K562 (cell line): Measurements from ENCODE around the gene STK24. TPM values are rescaled to one million over a fixed set of nuclear protein-coding genes. Genes with fewer than 3 reads are reported as not detected.

Source experiments
- ADNP ChIP-seq: fragments of 200-800 bp; sonication (Bioruptor generic); IDR thresholded peaks from 2 replicates; pipeline ENCODE4 v1.6.1; 2016; ENCODE audit warnings: missing genetic modification characterization, missing compliant biosample characterization
- C11orf30 ChIP-seq: fragments of 450-650 bp; IDR thresholded peaks from 2 replicates; pipeline ENCODE4 v1.6.1; 2016; ENCODE audit warnings: low read depth, mild to moderate bottlenecking
- CHD4 ChIP-seq: fragments of 200-600 bp; sonication (generic); IDR thresholded peaks from 3 replicates; pipeline ENCODE4 v1.6.1; 2012; ENCODE audit warnings: low read depth, mild to moderate bottlenecking, mixed read lengths, low read length, inconsistent platforms; ENCODE audit not compliant: insufficient read depth, insufficient replicate concordance, poor library complexity, severe bottlenecking
- ETS2 ChIP-seq: IDR thresholded peaks from 2 replicates; pipeline ENCODE4 v1.6.1; 2016; ENCODE audit warnings: borderline replicate concordance, missing genetic modification characterization, mild to moderate bottlenecking, moderate library complexity, missing compliant biosample characterization; ENCODE audit not compliant: poor library complexity, severe bottlenecking
- ZBTB1 ChIP-seq: sonication (generic); formaldehyde crosslinking; IDR thresholded peaks from 2 replicates; pipeline ENCODE4 v1.8.1; 2023; ENCODE audit warnings: missing genetic modification reagents, low read depth, mild to moderate bottlenecking, borderline replicate concordance
- polyA plus RNA-seq, 8 experiments: library from polyadenylated mRNA; depleted of rRNA in 4 of 8; stranded (reverse) in 5 of 8; unstranded in 3 of 8; fragments of >200 nt; fragmentation: Nextera tagmentation in 2 of 8; fragmentation: Illumina TruSeq in 1 of 8; extraction: Ambion mirVana in 2 of 8; extraction: Trizol in 1 of 8; gene quantifications; 2 replicates each; pipeline versions ENCODE4 v1.2.1 to v1.2.3, GENCODE V29; 2011 to 2014; ENCODE audit warnings: inconsistent platforms in 1 of 8, missing spikeins in 1 of 8
- total RNA-seq, 7 experiments: library from RNA; depleted of rRNA in 6 of 7; stranded (reverse); fragments of >200 nt in 6 of 7; fragmentation: Illumina TruSeq in 2 of 7; extraction: Trizol in 2 of 7; gene quantifications; 2 replicates each; pipeline versions ENCODE4 v1.2.1 to v1.2.3, GENCODE V29; 2011 to 2021; ENCODE audit warnings: low replicate concordance in 1 of 7
- TF ChIP-seq, protein P1 (sequence below): fragments of 200-600 bp; sonication (generic); IDR thresholded peaks from one replicate; pipeline ENCODE4 v1.6.1; 2012; ENCODE audit warnings: mild to moderate bottlenecking, low read depth, low read length, inconsistent platforms
- TF ChIP-seq, protein P2 (sequence below): sonication (generic); formaldehyde crosslinking; IDR thresholded peaks from 2 replicates; pipeline ENCODE4 v1.8.1; 2022; ENCODE audit warnings: missing genetic modification reagents
- TF ChIP-seq, protein P3 (sequence below): fragments of 250-450 bp; sonication (Bioruptor Pico); IDR thresholded peaks from 2 replicates; pipeline ENCODE4 v1.8.0; 2021; ENCODE audit warnings: moderate library complexity, mild to moderate bottlenecking, inconsistent platforms
- TF ChIP-seq, protein P4 (sequence below): fragments of 250-450 bp; sonication (Bioruptor Pico); IDR thresholded peaks from 2 replicates; pipeline ENCODE4 v1.5.0; 2020; ENCODE audit warnings: mild to moderate bottlenecking
- TF ChIP-seq, protein P5 (sequence below): sonication (generic); formaldehyde crosslinking; IDR thresholded peaks from 2 replicates; pipeline ENCODE4 v1.8.0; 2022; ENCODE audit warnings: mild to moderate bottlenecking, missing genetic modification reagents

Gene STK24
- total and polyA plus RNA-seq, 9 of the 15 experiments (the other 6 are each of a cell fraction or from before 2014, with no cell fraction given): 3.8 to 78.4 (median 28.2) TPM

DNA sequence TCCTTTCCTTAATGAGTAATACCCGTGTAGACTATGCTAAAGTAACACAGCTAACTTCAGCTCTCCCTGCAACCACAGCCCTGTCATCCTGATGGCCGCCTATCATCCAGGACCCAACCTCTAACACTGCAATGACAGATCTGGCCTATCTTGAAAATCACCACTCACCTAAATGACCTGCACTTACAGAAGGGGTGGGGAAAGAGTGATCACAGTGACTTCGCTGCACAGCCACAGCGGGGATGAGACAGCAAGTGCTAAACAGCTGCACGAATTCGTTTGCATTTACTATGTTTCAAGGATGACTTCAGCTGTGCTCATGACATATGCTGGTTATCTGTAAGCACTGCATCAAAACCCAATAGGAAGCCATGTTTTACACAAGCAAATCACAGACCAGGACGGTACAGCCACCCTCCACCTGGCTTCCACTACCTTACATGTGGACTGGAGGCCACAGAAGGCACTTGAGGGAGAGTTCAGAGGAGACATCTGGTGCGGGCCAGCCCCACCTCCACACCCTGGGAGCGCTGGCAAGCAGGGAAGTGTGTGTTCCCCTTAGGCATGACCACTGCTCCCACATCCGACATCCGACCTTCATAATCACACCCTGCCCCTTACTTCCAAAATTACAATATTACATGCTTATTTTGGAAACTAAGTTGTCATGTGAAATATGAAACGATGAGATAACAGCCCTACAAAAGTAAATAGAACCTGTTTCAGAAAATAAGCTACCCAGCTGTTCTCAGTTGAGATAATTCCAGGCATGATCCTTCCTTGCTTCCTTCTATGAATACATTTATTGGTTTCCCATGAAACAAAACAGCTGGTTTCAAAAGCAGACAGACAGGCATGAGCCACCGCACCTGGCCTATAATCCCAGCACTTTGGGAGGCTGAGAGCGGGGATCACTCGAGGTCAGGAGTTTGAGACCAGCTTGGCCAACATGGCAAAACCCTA is 95.7 kb downstream of the STK24 start (continued):
- TF ChIP-seq, protein P1, sequence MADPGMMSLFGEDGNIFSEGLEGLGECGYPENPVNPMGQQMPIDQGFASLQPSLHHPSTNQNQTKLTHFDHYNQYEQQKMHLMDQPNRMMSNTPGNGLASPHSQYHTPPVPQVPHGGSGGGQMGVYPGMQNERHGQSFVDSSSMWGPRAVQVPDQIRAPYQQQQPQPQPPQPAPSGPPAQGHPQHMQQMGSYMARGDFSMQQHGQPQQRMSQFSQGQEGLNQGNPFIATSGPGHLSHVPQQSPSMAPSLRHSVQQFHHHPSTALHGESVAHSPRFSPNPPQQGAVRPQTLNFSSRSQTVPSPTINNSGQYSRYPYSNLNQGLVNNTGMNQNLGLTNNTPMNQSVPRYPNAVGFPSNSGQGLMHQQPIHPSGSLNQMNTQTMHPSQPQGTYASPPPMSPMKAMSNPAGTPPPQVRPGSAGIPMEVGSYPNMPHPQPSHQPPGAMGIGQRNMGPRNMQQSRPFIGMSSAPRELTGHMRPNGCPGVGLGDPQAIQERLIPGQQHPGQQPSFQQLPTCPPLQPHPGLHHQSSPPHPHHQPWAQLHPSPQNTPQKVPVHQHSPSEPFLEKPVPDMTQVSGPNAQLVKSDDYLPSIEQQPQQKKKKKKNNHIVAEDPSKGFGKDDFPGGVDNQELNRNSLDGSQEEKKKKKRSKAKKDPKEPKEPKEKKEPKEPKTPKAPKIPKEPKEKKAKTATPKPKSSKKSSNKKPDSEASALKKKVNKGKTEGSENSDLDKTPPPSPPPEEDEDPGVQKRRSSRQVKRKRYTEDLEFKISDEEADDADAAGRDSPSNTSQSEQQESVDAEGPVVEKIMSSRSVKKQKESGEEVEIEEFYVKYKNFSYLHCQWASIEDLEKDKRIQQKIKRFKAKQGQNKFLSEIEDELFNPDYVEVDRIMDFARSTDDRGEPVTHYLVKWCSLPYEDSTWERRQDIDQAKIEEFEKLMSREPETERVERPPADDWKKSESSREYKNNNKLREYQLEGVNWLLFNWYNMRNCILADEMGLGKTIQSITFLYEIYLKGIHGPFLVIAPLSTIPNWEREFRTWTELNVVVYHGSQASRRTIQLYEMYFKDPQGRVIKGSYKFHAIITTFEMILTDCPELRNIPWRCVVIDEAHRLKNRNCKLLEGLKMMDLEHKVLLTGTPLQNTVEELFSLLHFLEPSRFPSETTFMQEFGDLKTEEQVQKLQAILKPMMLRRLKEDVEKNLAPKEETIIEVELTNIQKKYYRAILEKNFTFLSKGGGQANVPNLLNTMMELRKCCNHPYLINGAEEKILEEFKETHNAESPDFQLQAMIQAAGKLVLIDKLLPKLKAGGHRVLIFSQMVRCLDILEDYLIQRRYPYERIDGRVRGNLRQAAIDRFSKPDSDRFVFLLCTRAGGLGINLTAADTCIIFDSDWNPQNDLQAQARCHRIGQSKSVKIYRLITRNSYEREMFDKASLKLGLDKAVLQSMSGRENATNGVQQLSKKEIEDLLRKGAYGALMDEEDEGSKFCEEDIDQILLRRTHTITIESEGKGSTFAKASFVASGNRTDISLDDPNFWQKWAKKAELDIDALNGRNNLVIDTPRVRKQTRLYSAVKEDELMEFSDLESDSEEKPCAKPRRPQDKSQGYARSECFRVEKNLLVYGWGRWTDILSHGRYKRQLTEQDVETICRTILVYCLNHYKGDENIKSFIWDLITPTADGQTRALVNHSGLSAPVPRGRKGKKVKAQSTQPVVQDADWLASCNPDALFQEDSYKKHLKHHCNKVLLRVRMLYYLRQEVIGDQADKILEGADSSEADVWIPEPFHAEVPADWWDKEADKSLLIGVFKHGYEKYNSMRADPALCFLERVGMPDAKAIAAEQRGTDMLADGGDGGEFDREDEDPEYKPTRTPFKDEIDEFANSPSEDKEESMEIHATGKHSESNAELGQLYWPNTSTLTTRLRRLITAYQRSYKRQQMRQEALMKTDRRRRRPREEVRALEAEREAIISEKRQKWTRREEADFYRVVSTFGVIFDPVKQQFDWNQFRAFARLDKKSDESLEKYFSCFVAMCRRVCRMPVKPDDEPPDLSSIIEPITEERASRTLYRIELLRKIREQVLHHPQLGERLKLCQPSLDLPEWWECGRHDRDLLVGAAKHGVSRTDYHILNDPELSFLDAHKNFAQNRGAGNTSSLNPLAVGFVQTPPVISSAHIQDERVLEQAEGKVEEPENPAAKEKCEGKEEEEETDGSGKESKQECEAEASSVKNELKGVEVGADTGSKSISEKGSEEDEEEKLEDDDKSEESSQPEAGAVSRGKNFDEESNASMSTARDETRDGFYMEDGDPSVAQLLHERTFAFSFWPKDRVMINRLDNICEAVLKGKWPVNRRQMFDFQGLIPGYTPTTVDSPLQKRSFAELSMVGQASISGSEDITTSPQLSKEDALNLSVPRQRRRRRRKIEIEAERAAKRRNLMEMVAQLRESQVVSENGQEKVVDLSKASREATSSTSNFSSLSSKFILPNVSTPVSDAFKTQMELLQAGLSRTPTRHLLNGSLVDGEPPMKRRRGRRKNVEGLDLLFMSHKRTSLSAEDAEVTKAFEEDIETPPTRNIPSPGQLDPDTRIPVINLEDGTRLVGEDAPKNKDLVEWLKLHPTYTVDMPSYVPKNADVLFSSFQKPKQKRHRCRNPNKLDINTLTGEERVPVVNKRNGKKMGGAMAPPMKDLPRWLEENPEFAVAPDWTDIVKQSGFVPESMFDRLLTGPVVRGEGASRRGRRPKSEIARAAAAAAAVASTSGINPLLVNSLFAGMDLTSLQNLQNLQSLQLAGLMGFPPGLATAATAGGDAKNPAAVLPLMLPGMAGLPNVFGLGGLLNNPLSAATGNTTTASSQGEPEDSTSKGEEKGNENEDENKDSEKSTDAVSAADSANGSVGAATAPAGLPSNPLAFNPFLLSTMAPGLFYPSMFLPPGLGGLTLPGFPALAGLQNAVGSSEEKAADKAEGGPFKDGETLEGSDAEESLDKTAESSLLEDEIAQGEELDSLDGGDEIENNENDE: no peak
- peak; percentile 71 for TF ChIP-seq C11orf30
- TF ChIP-seq, protein P2, sequence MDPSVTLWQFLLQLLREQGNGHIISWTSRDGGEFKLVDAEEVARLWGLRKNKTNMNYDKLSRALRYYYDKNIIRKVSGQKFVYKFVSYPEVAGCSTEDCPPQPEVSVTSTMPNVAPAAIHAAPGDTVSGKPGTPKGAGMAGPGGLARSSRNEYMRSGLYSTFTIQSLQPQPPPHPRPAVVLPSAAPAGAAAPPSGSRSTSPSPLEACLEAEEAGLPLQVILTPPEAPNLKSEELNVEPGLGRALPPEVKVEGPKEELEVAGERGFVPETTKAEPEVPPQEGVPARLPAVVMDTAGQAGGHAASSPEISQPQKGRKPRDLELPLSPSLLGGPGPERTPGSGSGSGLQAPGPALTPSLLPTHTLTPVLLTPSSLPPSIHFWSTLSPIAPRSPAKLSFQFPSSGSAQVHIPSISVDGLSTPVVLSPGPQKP (CRISPR knock-in tag): no peak
- no peak for TF ChIP-seq ETS2 (tag)
- TF ChIP-seq, protein P3, sequence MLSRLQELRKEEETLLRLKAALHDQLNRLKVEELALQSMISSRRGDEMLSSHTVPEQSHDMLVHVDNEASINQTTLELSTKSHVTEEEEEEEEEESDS: no peak
- no peak for TF ChIP-seq ZBTB1 (CRISPR knock-in tag)
- no peak for TF ChIP-seq CHD4
- no peak for TF ChIP-seq ADNP (tag)
- TF ChIP-seq, protein P4, sequence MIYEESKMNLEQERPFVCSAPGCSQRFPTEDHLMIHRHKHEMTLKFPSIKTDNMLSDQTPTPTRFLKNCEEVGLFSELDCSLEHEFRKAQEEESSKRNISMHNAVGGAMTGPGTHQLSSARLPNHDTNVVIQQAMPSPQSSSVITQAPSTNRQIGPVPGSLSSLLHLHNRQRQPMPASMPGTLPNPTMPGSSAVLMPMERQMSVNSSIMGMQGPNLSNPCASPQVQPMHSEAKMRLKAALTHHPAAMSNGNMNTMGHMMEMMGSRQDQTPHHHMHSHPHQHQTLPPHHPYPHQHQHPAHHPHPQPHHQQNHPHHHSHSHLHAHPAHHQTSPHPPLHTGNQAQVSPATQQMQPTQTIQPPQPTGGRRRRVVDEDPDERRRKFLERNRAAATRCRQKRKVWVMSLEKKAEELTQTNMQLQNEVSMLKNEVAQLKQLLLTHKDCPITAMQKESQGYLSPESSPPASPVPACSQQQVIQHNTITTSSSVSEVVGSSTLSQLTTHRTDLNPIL (CRISPR knock-in tag): no peak
- TF ChIP-seq, protein P5, sequence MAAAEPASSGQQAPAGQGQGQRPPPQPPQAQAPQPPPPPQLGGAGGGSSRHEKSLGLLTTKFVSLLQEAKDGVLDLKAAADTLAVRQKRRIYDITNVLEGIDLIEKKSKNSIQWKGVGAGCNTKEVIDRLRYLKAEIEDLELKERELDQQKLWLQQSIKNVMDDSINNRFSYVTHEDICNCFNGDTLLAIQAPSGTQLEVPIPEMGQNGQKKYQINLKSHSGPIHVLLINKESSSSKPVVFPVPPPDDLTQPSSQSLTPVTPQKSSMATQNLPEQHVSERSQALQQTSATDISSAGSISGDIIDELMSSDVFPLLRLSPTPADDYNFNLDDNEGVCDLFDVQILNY (CRISPR knock-in tag): no peak
